CD14-positive monocyte (primary cell): ENCODE data around the gene CSRP1. TPM values are rescaled to one million over a fixed set of nuclear protein-coding genes. Genes with fewer than 3 reads are reported as not detected.

ENCODE experiments used
- DNase-seq, 3 donors: peaks; one replicate each; pipeline ENCODE4 v3.0.0-alpha.2; 2011 to 2022
- H2AFZ ChIP-seq: 2 replicates; pipeline ENCODE4 v1.6.0; 2012; ENCODE audit warnings: mild to moderate bottlenecking, low read depth, low read length, inconsistent platforms; ENCODE audit not compliant: insufficient read depth, poor library complexity, severe bottlenecking
- H3K27ac ChIP-seq, 2 donors: 1 replicate in 1 of 2; 2 replicates in 1 of 2; pipeline ENCODE4 v1.5.1; 2012 to 2013; ENCODE audit warnings: low read length in 2 of 2, control low read depth in 1 of 2, inconsistent platforms in 1 of 2, low read depth in 1 of 2, mild to moderate bottlenecking in 1 of 2
- H3K27me3 ChIP-seq, 2 donors: one replicate each; pipeline versions ENCODE4 v1.6.0 to v1.6.1; 2011 to 2013; ENCODE audit warnings: low read length in 2 of 2; ENCODE audit not compliant: control insufficient read depth in 2 of 2, insufficient read depth in 2 of 2
- H3K36me3 ChIP-seq, 2 donors: replicated peaks in 1 of 2; 1 replicate in 1 of 2; 2 replicates in 1 of 2; pipeline versions ENCODE4 v1.5.1 to v1.6.1; 2012 to 2013; ENCODE audit warnings: low read length in 2 of 2, control low read depth in 1 of 2, inconsistent platforms in 1 of 2, mild to moderate bottlenecking in 1 of 2; ENCODE audit not compliant: insufficient read depth in 2 of 2, control insufficient read depth in 1 of 2
- H3K4me1 ChIP-seq, 2 donors: 1 replicate in 1 of 2; 2 replicates in 1 of 2; pipeline versions ENCODE4 v1.5.1 to v1.6.1; 2012 to 2013; ENCODE audit warnings: low read length in 2 of 2, control low read depth in 1 of 2, inconsistent platforms in 1 of 2, mild to moderate bottlenecking in 1 of 2, moderate library complexity in 1 of 2; ENCODE audit not compliant: insufficient read depth in 2 of 2, control insufficient read depth in 1 of 2
- H3K4me2 ChIP-seq: replicated peaks from 2 replicates; pipeline ENCODE3; 2012; ENCODE audit warnings: low read length, moderate library complexity, mild to moderate bottlenecking; ENCODE audit not compliant: poor library complexity, severe bottlenecking; ENCODE audit errors: extremely low read depth
- H3K4me3 ChIP-seq, 3 experiments: fragments of 200-600 bp in 1 of 3; sonication (generic) in 1 of 3; replicated peaks in 1 of 3; 1 replicate in 2 of 3; 2 replicates in 1 of 3; pipeline ENCODE4 v1.5.1; 2011 to 2013; ENCODE audit warnings: low read length in 3 of 3, mild to moderate bottlenecking in 3 of 3, control low read depth in 2 of 3, low read depth in 2 of 3, inconsistent platforms in 1 of 3, moderate library complexity in 1 of 3
- H3K79me2 ChIP-seq: 2 replicates; pipeline ENCODE4 v1.6.0; 2012; ENCODE audit warnings: mild to moderate bottlenecking, control low read depth, inconsistent platforms, low read length, moderate library complexity; ENCODE audit not compliant: insufficient read depth
- H3K9ac ChIP-seq: 2 replicates; pipeline ENCODE4 v1.6.0; 2017; ENCODE audit warnings: low read length, mild to moderate bottlenecking; ENCODE audit not compliant: insufficient read depth, poor library complexity, severe bottlenecking
- H3K9me3 ChIP-seq, 2 donors: replicated peaks in 1 of 2; 1 replicate in 1 of 2; 2 replicates in 1 of 2; pipeline versions ENCODE4 v1.5.1 to v1.6.1; 2012 to 2013; ENCODE audit warnings: low read length in 2 of 2, control low read depth in 1 of 2; ENCODE audit not compliant: control insufficient read depth in 1 of 2, insufficient read depth in 1 of 2
- H4K20me1 ChIP-seq: 2 replicates; pipeline ENCODE4 v1.6.0; 2012; ENCODE audit warnings: mild to moderate bottlenecking, low read length, control low read depth, moderate library complexity; ENCODE audit not compliant: insufficient read depth
- H3K27ac Mint-ChIP-seq, 7 donors: one replicate each; pipeline ENCODE4 v1.8.0; 2020; ENCODE audit warnings: mild to moderate bottlenecking in 7 of 7, mixed read lengths in 7 of 7, moderate library complexity in 6 of 7, inconsistent platforms in 2 of 7
- H3K27me3 Mint-ChIP-seq, 3 donors: one replicate each; pipeline ENCODE4 v1.8.0; 2021 to 2022; ENCODE audit warnings: low read depth in 3 of 3, mild to moderate bottlenecking in 3 of 3, mixed read lengths in 3 of 3, moderate library complexity in 3 of 3, inconsistent platforms in 1 of 3
- H3K36me3 Mint-ChIP-seq, 2 donors: one replicate each; pipeline ENCODE4 v1.8.0; 2020; ENCODE audit warnings: mixed read lengths in 2 of 2, inconsistent platforms in 1 of 2, mild to moderate bottlenecking in 1 of 2
- H3K4me1 Mint-ChIP-seq: one replicate; pipeline ENCODE4 v1.8.0; 2020; ENCODE audit warnings: mild to moderate bottlenecking, mixed read lengths
- H3K4me3 Mint-ChIP-seq, 2 donors: one replicate each; pipeline ENCODE4 v1.8.0; 2020; ENCODE audit warnings: mild to moderate bottlenecking in 2 of 2, mixed read lengths in 2 of 2, moderate library complexity in 1 of 2
- H3K9me3 Mint-ChIP-seq, 7 donors: one replicate each; pipeline ENCODE4 v1.8.0; 2020 to 2022; ENCODE audit warnings: mixed read lengths in 7 of 7, mild to moderate bottlenecking in 6 of 7, moderate library complexity in 6 of 7, inconsistent platforms in 2 of 7
- WGBS: methylation state at CpG from one replicate; pipeline ENCODE4 v1.1.5; 2013; ENCODE audit warnings: missing lambda C conversion rate; ENCODE audit not compliant: insufficient coverage; 5-methylcytosine and 5-hydroxymethylcytosine counted together
- intact Hi-C, 2 donors: fragments of 100-400 bp; cut with micrococcal nuclease; formaldehyde crosslinking; loops; one replicate each; pipeline versions ENCODE4 v1.15.0 to v1.15.1; 2023
- polyA plus RNA-seq, 3 donors: library from polyadenylated mRNA; depleted of rRNA in 1 of 3; unstranded in 2 of 3; stranded (reverse) in 1 of 3; fragments of 300-500 nt in 2 of 3; fragments of >200 nt in 1 of 3; fragmentation: Illumina TruSeq in 2 of 3; gene quantifications; 1 replicate in 2 of 3; 2 replicates in 1 of 3; pipeline ENCODE4 v1.2.3, GENCODE V29; 2012 to 2021
- TF ChIP-seq, protein P1 (sequence below): fragments of 200-600 bp; IDR thresholded peaks from one replicate; pipeline ENCODE4 v1.8.0; 2022; ENCODE audit warnings: antibody characterized with exemption, mild to moderate bottlenecking

Gene CSRP1
- polyA plus RNA-seq, 3 donors = 87.4 to 111 (median 98.8) TPM

DNA sequence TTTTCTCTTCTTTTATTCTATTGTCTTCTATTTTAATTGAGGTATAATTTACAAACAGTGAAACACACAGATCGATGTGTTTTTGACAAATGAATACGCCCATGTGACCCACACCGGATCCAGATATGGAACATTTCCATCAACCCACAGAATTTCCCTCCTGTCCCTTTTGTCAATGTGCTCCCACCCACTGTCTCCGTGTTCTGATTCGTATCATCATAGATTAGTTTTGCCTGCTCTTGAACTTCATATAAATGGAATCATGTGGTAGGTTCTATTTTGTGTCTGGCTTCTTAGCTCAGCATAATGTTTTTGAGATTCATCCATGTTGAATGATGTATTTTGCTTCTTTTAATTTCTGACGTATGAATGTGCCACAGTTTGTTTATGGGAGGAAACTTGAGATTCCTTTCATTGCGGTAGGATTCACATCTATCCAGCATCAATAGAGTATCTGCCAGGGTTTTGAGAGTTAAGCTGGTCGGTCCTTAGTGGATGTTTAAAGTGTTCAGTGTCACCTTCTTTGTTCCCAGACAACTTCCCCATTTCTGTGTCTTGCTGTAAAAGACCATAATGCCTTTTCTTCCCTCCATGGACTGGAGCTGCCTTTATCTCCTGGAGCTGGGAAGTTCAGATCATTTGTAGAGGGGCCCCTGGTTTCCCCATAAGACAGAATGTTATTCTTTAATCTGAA lies 46.7 kb upstream of the CSRP1 start:
- H3K27ac Mint-ChIP-seq = peak overlapping the region in 5 of 7 donors; percentile 9 to 82 (median 51)
- Histone ChIP-seq H3K4me2 (no peak overlapping the region), H4K20me1 (no peaks in the 10 kb centered on the region), H3K36me3 (no peaks in the 10 kb centered on the region), H3K4me3 (no peak overlapping the region), H2AFZ (no peak overlapping the region), H3K79me2 (no peaks in the 10 kb centered on the region), H3K27ac (no peak overlapping the region), H3K9ac (no peak overlapping the region), H3K9me3 (no peaks in the 10 kb centered on the region), H3K4me1 (peaks cover 21 to 31% of the 10 kb centered on the region in 2 donors), H3K27me3 (no peaks in the 10 kb centered on the region)
- H3K4me3 Mint-ChIP-seq = no peak overlapping the region
- H3K9me3 Mint-ChIP-seq = no peaks in the 10 kb centered on the region
- peak; percentile 20 to 50 (median 39) for DNase-seq
- intact Hi-C loops = no loop called here
- H3K27me3 Mint-ChIP-seq = peaks cover under 1 to 4% (median 3%) of the 10 kb centered on the region in 3 donors
- WGBS = 73% methylated on average over 2 of the region's 8 CpGs
- H3K4me1 Mint-ChIP-seq = peaks cover 42% of the 10 kb centered on the region
- TF ChIP-seq, protein P1, sequence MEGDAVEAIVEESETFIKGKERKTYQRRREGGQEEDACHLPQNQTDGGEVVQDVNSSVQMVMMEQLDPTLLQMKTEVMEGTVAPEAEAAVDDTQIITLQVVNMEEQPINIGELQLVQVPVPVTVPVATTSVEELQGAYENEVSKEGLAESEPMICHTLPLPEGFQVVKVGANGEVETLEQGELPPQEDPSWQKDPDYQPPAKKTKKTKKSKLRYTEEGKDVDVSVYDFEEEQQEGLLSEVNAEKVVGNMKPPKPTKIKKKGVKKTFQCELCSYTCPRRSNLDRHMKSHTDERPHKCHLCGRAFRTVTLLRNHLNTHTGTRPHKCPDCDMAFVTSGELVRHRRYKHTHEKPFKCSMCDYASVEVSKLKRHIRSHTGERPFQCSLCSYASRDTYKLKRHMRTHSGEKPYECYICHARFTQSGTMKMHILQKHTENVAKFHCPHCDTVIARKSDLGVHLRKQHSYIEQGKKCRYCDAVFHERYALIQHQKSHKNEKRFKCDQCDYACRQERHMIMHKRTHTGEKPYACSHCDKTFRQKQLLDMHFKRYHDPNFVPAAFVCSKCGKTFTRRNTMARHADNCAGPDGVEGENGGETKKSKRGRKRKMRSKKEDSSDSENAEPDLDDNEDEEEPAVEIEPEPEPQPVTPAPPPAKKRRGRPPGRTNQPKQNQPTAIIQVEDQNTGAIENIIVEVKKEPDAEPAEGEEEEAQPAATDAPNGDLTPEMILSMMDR = no peak
- H3K36me3 Mint-ChIP-seq = no peaks in the 10 kb centered on the region

DNA sequence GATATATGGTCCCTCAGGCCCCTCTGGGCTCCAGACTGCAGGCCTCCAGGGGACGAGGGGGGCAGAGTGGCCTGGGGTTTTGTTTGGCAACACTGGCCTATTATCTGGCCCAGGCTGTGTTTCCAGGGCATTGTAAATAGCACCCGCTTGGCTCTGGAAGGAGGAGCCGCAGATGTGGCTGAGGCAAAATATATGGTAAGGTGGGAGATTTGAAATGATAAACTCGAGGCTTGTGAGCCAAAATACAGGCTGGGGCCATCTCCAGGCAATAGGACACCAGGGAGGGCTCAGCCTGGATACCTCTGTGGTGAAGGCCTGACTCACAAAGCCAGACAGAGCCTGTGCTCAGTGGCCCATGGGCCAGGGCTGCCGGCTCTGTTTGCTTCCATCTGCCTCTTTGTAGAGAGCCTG lies 46.0 kb upstream of the CSRP1 start:
- Mint-ChIP-seq H3K4me3 (no peak overlapping the region), H3K27ac (peak overlapping the region; percentile 9 to 91 (median 57)), H3K36me3 (no peaks in the 10 kb centered on the region), H3K27me3 (peaks cover 0 to 4% (median 4%) of the 10 kb centered on the region in 3 donors), H3K4me1 (peaks cover 42% of the 10 kb centered on the region), H3K9me3 (no peaks in the 10 kb centered on the region)
- Histone ChIP-seq H3K4me3 (no peak overlapping the region), H3K36me3 (no peaks in the 10 kb centered on the region), H3K9me3 (no peaks in the 10 kb centered on the region), H3K27me3 (no peaks in the 10 kb centered on the region), H3K4me2 (no peak overlapping the region), H3K27ac (no peak overlapping the region), H3K79me2 (no peaks in the 10 kb centered on the region), H3K9ac (no peak overlapping the region), H4K20me1 (no peaks in the 10 kb centered on the region), H3K4me1 (peaks cover 21 to 31% of the 10 kb centered on the region in 2 donors), H2AFZ (no peak overlapping the region)
- no peak for DNase-seq
- TF ChIP-seq, protein P1 = no peak
- intact Hi-C loops = no loop called here
- WGBS = 88% methylated on average over 5 of the region's 5 CpGs
